Thyroid gland (tissue), 4 donors: ENCODE results near the gene SLC6A16.

Source experiments
- POLR2A ChIP-seq, 2 donors: fragments of 450-650 bp; IDR thresholded peaks; one replicate each; pipeline ENCODE4 v1.6.1; 2017; ENCODE audit warnings: antibody characterized with exemption in 2 of 2, mild to moderate bottlenecking in 2 of 2, moderate library complexity in 1 of 2
- TF ChIP-seq, protein P1 (sequence below), 6 experiments: fragments of 200-600 bp in 3 of 6; fragments of 450-650 bp in 3 of 6; sonication (generic) in 3 of 6; IDR thresholded peaks; one replicate each; pipeline ENCODE4 v1.5.1; 2016 to 2019; ENCODE audit warnings: antibody characterized with exemption in 6 of 6, mild to moderate bottlenecking in 2 of 6, inconsistent platforms in 1 of 6, moderate library complexity in 1 of 6

DNA sequence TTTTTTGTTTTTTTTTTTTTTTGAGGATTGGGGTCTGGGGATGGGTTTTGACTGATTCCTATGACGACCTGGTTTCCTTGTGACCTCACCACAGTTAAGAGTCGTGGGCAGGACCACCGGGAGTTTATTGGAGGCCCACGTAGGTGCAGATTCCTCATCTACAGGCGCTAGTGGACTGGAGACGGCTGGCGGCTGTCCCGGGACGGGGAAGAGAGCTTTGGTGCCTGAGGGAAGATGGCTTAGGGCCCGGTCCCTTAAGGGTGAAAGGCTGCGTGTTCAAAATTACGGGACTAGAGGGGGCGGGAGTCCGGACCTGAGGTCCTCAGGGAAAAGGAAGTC lies 37.9 kb upstream of the SLC6A16 start:
- TF ChIP-seq, protein P1, sequence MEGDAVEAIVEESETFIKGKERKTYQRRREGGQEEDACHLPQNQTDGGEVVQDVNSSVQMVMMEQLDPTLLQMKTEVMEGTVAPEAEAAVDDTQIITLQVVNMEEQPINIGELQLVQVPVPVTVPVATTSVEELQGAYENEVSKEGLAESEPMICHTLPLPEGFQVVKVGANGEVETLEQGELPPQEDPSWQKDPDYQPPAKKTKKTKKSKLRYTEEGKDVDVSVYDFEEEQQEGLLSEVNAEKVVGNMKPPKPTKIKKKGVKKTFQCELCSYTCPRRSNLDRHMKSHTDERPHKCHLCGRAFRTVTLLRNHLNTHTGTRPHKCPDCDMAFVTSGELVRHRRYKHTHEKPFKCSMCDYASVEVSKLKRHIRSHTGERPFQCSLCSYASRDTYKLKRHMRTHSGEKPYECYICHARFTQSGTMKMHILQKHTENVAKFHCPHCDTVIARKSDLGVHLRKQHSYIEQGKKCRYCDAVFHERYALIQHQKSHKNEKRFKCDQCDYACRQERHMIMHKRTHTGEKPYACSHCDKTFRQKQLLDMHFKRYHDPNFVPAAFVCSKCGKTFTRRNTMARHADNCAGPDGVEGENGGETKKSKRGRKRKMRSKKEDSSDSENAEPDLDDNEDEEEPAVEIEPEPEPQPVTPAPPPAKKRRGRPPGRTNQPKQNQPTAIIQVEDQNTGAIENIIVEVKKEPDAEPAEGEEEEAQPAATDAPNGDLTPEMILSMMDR (IDR thresholded peaks at IDR 0.05), result no peak
- TF ChIP-seq POLR2A (IDR thresholded peaks at IDR 0.05), result no peak
